Sigmoid colon (tissue), 4 donors: ENCODE results near the gene ALOX12.

Experiments
- CTCF ChIP-seq, 4 experiments: fragments of 450-650 bp in 3 of 4; fragments of 200-600 bp in 1 of 4; IDR thresholded peaks; one replicate each; pipeline ENCODE4 v1.5.1; 2016 to 2019; ENCODE audit warnings: antibody characterized with exemption in 4 of 4, mild to moderate bottlenecking in 3 of 4, moderate library complexity in 2 of 4
- EP300 ChIP-seq, 4 donors: sonication (generic); formaldehyde crosslinking; IDR thresholded peaks; one replicate each; pipeline ENCODE4 v1.6.1; 2017; ENCODE audit warnings: antibody characterized with exemption in 4 of 4
- POLR2AphosphoS5 ChIP-seq, 4 donors: sonication (generic); formaldehyde crosslinking; IDR thresholded peaks; one replicate each; pipeline ENCODE4 v1.6.1; 2017; ENCODE audit warnings: antibody characterized with exemption in 4 of 4

DNA sequence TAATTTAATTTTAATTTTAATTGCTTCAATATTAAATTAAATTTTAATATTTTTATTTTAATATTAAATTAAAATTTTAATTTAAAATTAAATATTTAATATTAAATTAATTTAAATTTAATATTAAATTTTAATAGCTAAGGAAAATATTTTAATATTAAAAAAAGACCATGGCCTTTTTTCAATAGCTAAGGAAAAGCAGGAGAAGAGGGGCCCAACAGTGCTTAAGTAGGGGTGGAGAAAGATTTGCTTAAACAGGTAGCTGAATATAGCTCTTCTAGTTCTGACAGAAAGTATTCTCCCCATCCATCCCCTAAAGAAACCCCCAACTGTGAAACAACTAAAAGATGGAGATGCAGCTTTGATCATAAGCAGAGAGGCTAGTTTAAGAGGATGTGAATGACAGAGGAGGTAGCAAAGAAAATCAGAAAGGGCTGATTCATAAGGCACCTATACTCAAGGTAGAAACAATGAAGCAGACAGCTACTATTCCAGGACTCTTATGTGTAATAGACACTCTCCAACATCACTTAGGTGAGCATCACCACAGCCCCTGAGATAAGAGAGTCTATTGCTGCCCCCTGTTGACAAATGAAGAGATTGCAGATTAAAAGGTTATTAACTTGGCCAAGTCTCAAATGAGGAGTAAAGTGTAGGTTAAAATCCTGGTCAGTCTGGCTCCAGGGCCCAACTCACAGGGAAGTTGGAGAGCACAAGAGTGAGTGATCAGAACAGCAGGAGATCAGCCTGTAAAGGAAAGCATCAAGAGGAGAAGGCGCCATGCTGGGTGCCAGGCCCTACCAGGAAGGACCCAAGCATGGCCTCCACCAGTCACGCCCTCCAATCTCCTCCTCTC, 8.8 kb downstream of the ALOX12 start:
- TF ChIP-seq EP300 (IDR thresholded peaks at IDR 0.05) (no peak), POLR2AphosphoS5 (IDR thresholded peaks at IDR 0.05) (no peak), CTCF (IDR thresholded peaks at IDR 0.05) (peak; percentile 15 to 66 (median 64))
